HepG2 (cell line): ENCODE measurements around the gene ARHGAP21. TPM values are rescaled to one million over a fixed set of nuclear protein-coding genes. Genes with fewer than 3 reads are reported as not detected.

Experiments
- AKAP8 ChIP-seq: sonication (generic); formaldehyde crosslinking; IDR thresholded peaks from 2 replicates; pipeline ENCODE4 v1.5.1; 2020; ENCODE audit warnings: mild to moderate bottlenecking, missing genetic modification reagents
- ATAD3A ChIP-seq: sonication (generic); formaldehyde crosslinking; IDR thresholded peaks from 2 replicates; pipeline ENCODE4 v1.4.0; 2020; ENCODE audit warnings: missing genetic modification reagents
- BATF2 ChIP-seq: sonication (generic); formaldehyde crosslinking; IDR thresholded peaks from 2 replicates; pipeline ENCODE4 v1.8.0; 2022; ENCODE audit warnings: mild to moderate bottlenecking, missing genetic modification reagents, moderate library complexity
- CAMTA2 ChIP-seq: sonication (generic); formaldehyde crosslinking; IDR thresholded peaks from 2 replicates; pipeline ENCODE4 v1.4.0; 2020; ENCODE audit warnings: mild to moderate bottlenecking, missing genetic modification reagents, borderline replicate concordance
- HCFC1 ChIP-seq: fragments of 150-350 bp; IDR thresholded peaks from 2 replicates; pipeline ENCODE4 v1.6.1; 2014; ENCODE audit warnings: low read depth, low read length
- HMG20A ChIP-seq: IDR thresholded peaks from 2 replicates; pipeline ENCODE4 v1.6.1; 2016; ENCODE audit warnings: borderline replicate concordance
- HMG20B ChIP-seq: conservative IDR thresholded peaks from 2 replicates; pipeline ENCODE4 v1.6.1; 2016; ENCODE audit warnings: missing genetic modification reagents, missing compliant biosample characterization
- HOMEZ ChIP-seq: IDR thresholded peaks from 2 replicates; pipeline ENCODE4 v1.6.1; 2016; ENCODE audit warnings: low read depth
- KAT2B ChIP-seq: fragments of 150-350 bp; IDR thresholded peaks from 2 replicates; pipeline ENCODE4 v1.6.1; 2014; ENCODE audit warnings: low read depth, low read length, borderline replicate concordance
- KLF16 ChIP-seq, 2 experiments: sonication (generic) in 1 of 2; formaldehyde crosslinking in 1 of 2; IDR thresholded peaks; 2 replicates each; pipeline versions ENCODE4 v1.6.1 to v1.8.0; 2016 to 2023; ENCODE audit warnings: missing genetic modification reagents in 2 of 2, missing compliant biosample characterization in 1 of 2
- MEF2D ChIP-seq: sonication (generic); formaldehyde crosslinking; IDR thresholded peaks from 2 replicates; pipeline ENCODE4 v1.5.1; 2020; ENCODE audit warnings: mild to moderate bottlenecking, missing genetic modification reagents
- NKX3-1 ChIP-seq: sonication (generic); formaldehyde crosslinking; IDR thresholded peaks from 2 replicates; pipeline ENCODE4 v1.5.0; 2020; ENCODE audit warnings: missing genetic modification reagents
- NR2F2 ChIP-seq: IDR thresholded peaks from 2 replicates; pipeline ENCODE4 v1.6.1; 2012; ENCODE audit warnings: low read depth, inconsistent platforms, borderline replicate concordance
- SAP130 ChIP-seq: IDR thresholded peaks from 2 replicates; pipeline ENCODE4 v1.6.1; 2016; ENCODE audit warnings: low read depth
- TBP ChIP-seq: sonication (generic); formaldehyde crosslinking; IDR thresholded peaks from 2 replicates; pipeline ENCODE4 v1.5.0; 2020; ENCODE audit warnings: missing genetic modification reagents
- ZFP1 ChIP-seq: IDR thresholded peaks from 2 replicates; pipeline ENCODE4 v1.6.1; 2016
- ZMYM2 ChIP-seq: sonication (generic); formaldehyde crosslinking; IDR thresholded peaks from 2 replicates; pipeline ENCODE4 v1.8.0; 2022; ENCODE audit warnings: mild to moderate bottlenecking, missing genetic modification reagents
- ZNF20 ChIP-seq: sonication (generic); formaldehyde crosslinking; IDR thresholded peaks from 2 replicates; pipeline ENCODE4 v1.4.0; 2020; ENCODE audit warnings: mild to moderate bottlenecking, moderate library complexity, missing genetic modification reagents
- ZSCAN22 ChIP-seq: sonication (generic); formaldehyde crosslinking; IDR thresholded peaks from 2 replicates; pipeline ENCODE4 v1.4.0; 2020; ENCODE audit warnings: mild to moderate bottlenecking, missing genetic modification reagents
- polyA plus RNA-seq, 8 experiments: library from polyadenylated mRNA; depleted of rRNA in 3 of 8; stranded (reverse) in 7 of 8; unstranded in 1 of 8; fragments of >200 nt; fragmentation: Illumina TruSeq in 4 of 8; extraction: Trizol in 4 of 8; gene quantifications; 2 replicates each; pipeline versions ENCODE4 v1.2.1 to v1.2.3, GENCODE V29; 2011 to 2016; ENCODE audit warnings: low read depth in 4 of 8, missing spikeins in 1 of 8, mixed read lengths in 1 of 8; ENCODE audit not compliant: insufficient read depth in 1 of 8
- total RNA-seq, 5 experiments: library from RNA; depleted of rRNA; stranded (reverse); fragments of >200 nt; fragmentation: Illumina TruSeq; extraction: Trizol; gene quantifications; 2 replicates each; pipeline ENCODE4 v1.2.3, GENCODE V29; 2016; ENCODE audit warnings: low read depth in 1 of 5
- TF ChIP-seq, protein P1 (sequence below), 2 experiments: IDR thresholded peaks; 2 replicates each; pipeline ENCODE4 v1.6.1; 2011 to 2012; ENCODE audit warnings: low read length in 2 of 2, borderline replicate concordance in 1 of 2, low read depth in 1 of 2, mild to moderate bottlenecking in 1 of 2, moderate library complexity in 1 of 2
- TF ChIP-seq, protein P2 (sequence below): sonication (generic); formaldehyde crosslinking; IDR thresholded peaks from 2 replicates; pipeline ENCODE4 v1.8.0; 2022; ENCODE audit warnings: mild to moderate bottlenecking, missing genetic modification reagents, moderate library complexity
- TF ChIP-seq, protein P3 (sequence below): sonication (generic); formaldehyde crosslinking; IDR thresholded peaks from 2 replicates; pipeline ENCODE4 v1.4.0; 2020; ENCODE audit warnings: mild to moderate bottlenecking, missing genetic modification reagents

ARHGAP21 gene
- total and polyA plus RNA-seq, 2 of the 13 experiments (the other 11 are each of a cell fraction or from before 2014, with no cell fraction given), result 23.9 to 26.6 TPM

- no peak for TF ChIP-seq ZNF20 (CRISPR knock-in tag)
- TF ChIP-seq, protein P1, sequence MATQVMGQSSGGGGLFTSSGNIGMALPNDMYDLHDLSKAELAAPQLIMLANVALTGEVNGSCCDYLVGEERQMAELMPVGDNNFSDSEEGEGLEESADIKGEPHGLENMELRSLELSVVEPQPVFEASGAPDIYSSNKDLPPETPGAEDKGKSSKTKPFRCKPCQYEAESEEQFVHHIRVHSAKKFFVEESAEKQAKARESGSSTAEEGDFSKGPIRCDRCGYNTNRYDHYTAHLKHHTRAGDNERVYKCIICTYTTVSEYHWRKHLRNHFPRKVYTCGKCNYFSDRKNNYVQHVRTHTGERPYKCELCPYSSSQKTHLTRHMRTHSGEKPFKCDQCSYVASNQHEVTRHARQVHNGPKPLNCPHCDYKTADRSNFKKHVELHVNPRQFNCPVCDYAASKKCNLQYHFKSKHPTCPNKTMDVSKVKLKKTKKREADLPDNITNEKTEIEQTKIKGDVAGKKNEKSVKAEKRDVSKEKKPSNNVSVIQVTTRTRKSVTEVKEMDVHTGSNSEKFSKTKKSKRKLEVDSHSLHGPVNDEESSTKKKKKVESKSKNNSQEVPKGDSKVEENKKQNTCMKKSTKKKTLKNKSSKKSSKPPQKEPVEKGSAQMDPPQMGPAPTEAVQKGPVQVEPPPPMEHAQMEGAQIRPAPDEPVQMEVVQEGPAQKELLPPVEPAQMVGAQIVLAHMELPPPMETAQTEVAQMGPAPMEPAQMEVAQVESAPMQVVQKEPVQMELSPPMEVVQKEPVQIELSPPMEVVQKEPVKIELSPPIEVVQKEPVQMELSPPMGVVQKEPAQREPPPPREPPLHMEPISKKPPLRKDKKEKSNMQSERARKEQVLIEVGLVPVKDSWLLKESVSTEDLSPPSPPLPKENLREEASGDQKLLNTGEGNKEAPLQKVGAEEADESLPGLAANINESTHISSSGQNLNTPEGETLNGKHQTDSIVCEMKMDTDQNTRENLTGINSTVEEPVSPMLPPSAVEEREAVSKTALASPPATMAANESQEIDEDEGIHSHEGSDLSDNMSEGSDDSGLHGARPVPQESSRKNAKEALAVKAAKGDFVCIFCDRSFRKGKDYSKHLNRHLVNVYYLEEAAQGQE (IDR thresholded peaks at IDR 0.05; ENCODE audit: borderline replicate concordance in 1 of 2, low read depth in 1 of 2, low read length in 2 of 2), result no peak
- no peak for TF ChIP-seq KAT2B
- TF ChIP-seq NR2F2, result peak; percentile 97
- TF ChIP-seq TBP (CRISPR knock-in tag), result no peak
- no peak for TF ChIP-seq ATAD3A (CRISPR knock-in tag)
- peak; percentile 90 for TF ChIP-seq HMG20A (CRISPR knock-in tag)
- TF ChIP-seq, protein P2, sequence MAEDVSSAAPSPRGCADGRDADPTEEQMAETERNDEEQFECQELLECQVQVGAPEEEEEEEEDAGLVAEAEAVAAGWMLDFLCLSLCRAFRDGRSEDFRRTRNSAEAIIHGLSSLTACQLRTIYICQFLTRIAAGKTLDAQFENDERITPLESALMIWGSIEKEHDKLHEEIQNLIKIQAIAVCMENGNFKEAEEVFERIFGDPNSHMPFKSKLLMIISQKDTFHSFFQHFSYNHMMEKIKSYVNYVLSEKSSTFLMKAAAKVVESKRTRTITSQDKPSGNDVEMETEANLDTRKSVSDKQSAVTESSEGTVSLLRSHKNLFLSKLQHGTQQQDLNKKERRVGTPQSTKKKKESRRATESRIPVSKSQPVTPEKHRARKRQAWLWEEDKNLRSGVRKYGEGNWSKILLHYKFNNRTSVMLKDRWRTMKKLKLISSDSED, result no peak
- 0 out of 2 replicates have a peak, but pooled peaks have one; percentile 49 for TF ChIP-seq HMG20B (CRISPR knock-in tag)
- no peak for TF ChIP-seq AKAP8
- TF ChIP-seq KLF16 (CRISPR knock-in tag; IDR thresholded peaks at IDR 0.05), result peak in 1 of 2 experiments; percentile 64; a peak in 1 of 4 replicates
- no peak for TF ChIP-seq ZSCAN22
- no peak for TF ChIP-seq HCFC1
- no peak for TF ChIP-seq NKX3-1
- TF ChIP-seq SAP130 (CRISPR knock-in tag), result peak; percentile 58; the same call in 1 of the 2 replicates
- TF ChIP-seq ZMYM2 (CRISPR knock-in tag), result no peak; the same call in 1 of the 2 replicates
- no peak for TF ChIP-seq BATF2 (CRISPR knock-in tag)
- no peak for TF ChIP-seq CAMTA2 (CRISPR knock-in tag)
- peak; percentile 78; the same call in 1 of the 2 replicates for TF ChIP-seq ZFP1 (CRISPR knock-in tag)
- peak; percentile 77; the same call in 1 of the 2 replicates for TF ChIP-seq HOMEZ (CRISPR knock-in tag)
- TF ChIP-seq, protein P3, sequence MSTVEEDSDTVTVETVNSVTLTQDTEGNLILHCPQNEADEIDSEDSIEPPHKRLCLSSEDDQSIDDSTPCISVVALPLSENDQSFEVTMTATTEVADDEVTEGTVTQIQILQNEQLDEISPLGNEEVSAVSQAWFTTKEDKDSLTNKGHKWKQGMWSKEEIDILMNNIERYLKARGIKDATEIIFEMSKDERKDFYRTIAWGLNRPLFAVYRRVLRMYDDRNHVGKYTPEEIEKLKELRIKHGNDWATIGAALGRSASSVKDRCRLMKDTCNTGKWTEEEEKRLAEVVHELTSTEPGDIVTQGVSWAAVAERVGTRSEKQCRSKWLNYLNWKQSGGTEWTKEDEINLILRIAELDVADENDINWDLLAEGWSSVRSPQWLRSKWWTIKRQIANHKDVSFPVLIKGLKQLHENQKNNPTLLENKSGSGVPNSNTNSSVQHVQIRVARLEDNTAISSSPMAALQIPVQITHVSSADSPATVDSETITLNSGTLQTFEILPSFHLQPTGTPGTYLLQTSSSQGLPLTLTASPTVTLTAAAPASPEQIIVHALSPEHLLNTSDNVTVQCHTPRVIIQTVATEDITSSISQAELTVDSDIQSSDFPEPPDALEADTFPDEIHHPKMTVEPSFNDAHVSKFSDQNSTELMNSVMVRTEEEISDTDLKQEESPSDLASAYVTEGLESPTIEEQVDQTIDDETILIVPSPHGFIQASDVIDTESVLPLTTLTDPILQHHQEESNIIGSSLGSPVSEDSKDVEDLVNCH (CRISPR knock-in tag), result no peak
- TF ChIP-seq MEF2D (CRISPR knock-in tag), result peak; percentile 26; the same call in 1 of the 2 replicates
These were observed 182.4 kb downstream of the ARHGAP21 start (continued) for GRCh38 chr10:24541239-24541753.
